Spleen (tissue), 11 donors: ENCODE data around the gene NHLRC4. TPM values are rescaled to one million over a fixed set of nuclear protein-coding genes. Genes with fewer than 3 reads are reported as not detected.

Experiments used
- DNase-seq: peaks from one replicate; pipeline ENCODE4 v3.0.0-alpha.2; 2020
- H3K27ac ChIP-seq, 8 donors: fragments of 200-600 bp; sonication (generic) in 7 of 8; 1 replicate in 4 of 8; 2 replicates in 4 of 8; pipeline versions ENCODE4 v1.5.0 to v1.8.0; 2016 to 2021; ENCODE audit warnings: inconsistent platforms in 4 of 8, mild to moderate bottlenecking in 4 of 8, moderate library complexity in 1 of 8
- H3K27me3 ChIP-seq, 7 donors: fragments of 200-600 bp; sonication (generic) in 6 of 7; replicated peaks in 1 of 7; 1 replicate in 4 of 7; 2 replicates in 3 of 7; pipeline versions ENCODE4 v1.5.0 to v1.8.0; 2016 to 2021; ENCODE audit warnings: inconsistent platforms in 3 of 7, mild to moderate bottlenecking in 1 of 7
- H3K36me3 ChIP-seq, 6 donors: fragments of 200-600 bp; sonication (generic) in 5 of 6; 1 replicate in 4 of 6; 2 replicates in 2 of 6; pipeline versions ENCODE4 v1.5.0 to v1.8.0; 2016 to 2021; ENCODE audit warnings: inconsistent platforms in 2 of 6
- H3K4me1 ChIP-seq, 6 donors: fragments of 200-600 bp; sonication (generic) in 5 of 6; 1 replicate in 3 of 6; 2 replicates in 3 of 6; pipeline versions ENCODE4 v1.5.0 to v1.8.0; 2016 to 2021; ENCODE audit warnings: inconsistent platforms in 3 of 6
- H3K4me3 ChIP-seq, 8 donors: fragments of 200-600 bp; sonication (generic) in 7 of 8; 1 replicate in 4 of 8; 2 replicates in 4 of 8; pipeline versions ENCODE4 v1.5.0 to v1.8.0; 2016 to 2021; ENCODE audit warnings: inconsistent platforms in 4 of 8, mild to moderate bottlenecking in 4 of 8, moderate library complexity in 2 of 8
- H3K9me3 ChIP-seq, 8 donors: fragments of 200-600 bp; sonication (generic) in 7 of 8; 1 replicate in 4 of 8; 2 replicates in 4 of 8; pipeline versions ENCODE4 v1.5.0 to v1.8.0; 2016 to 2021; ENCODE audit warnings: inconsistent platforms in 4 of 8
- POLR2A ChIP-seq, 3 donors: fragments of 450-650 bp; IDR thresholded peaks; one replicate each; pipeline ENCODE4 v1.5.1; 2017; ENCODE audit warnings: antibody characterized with exemption in 3 of 3, mild to moderate bottlenecking in 1 of 3
- POLR2AphosphoS5 ChIP-seq, 3 donors: sonication (generic); formaldehyde crosslinking; IDR thresholded peaks; one replicate each; pipeline ENCODE4 v1.5.1; 2017; ENCODE audit warnings: antibody characterized with exemption in 3 of 3
- WGBS, 5 donors: extraction: QIAGEN DNeasy Blood & Tissue Kit in 3 of 5; methylation state at CpG; one replicate each; pipeline versions ENCODE4 v1.1.5 to v1.1.7; 2013 to 2018; 5-methylcytosine and 5-hydroxymethylcytosine counted together
- intact Hi-C: fragments of 100-400 bp; cut with DNase I; formaldehyde crosslinking; loops from one replicate; pipeline ENCODE4 v1.15.0; 2023; ENCODE audit warnings: low total_unique reads
- polyA plus RNA-seq, 3 donors: library from polyadenylated mRNA; stranded (reverse); fragments of 200-250 nt; gene quantifications; one replicate each; pipeline ENCODE4 v1.2.1, GENCODE V29; 2013
- total RNA-seq, 7 donors: library from RNA; depleted of rRNA in 3 of 7; stranded (reverse); fragments of >200 nt in 3 of 7; fragmentation: NEBNext Ultra II Directional in 4 of 7; extraction: Animal tissue kit (Norgen Biotek cat#: 25700) in 4 of 7; gene quantifications; one replicate each; pipeline versions ENCODE4 v1.1.0 to v1.2.1, GENCODE V29; 2016 to 2021
- TF ChIP-seq, protein P1 (sequence below), 11 experiments: fragments of 200-600 bp in 7 of 11; fragments of 450-650 bp in 4 of 11; sonication (generic) in 4 of 11; IDR thresholded peaks in 8 of 11; conservative IDR thresholded peaks in 3 of 11; 1 replicate in 7 of 11; 2 replicates in 4 of 11; pipeline versions ENCODE4 v1.4.0 to v1.8.0; 2016 to 2021; ENCODE audit warnings: antibody characterized with exemption in 11 of 11, inconsistent platforms in 4 of 11, mild to moderate bottlenecking in 1 of 11
- donor health status: healthy with polysubstance abuse.
- donor health status: DM: no; HTN: no; CAD: no; lungs with moderate emphysema.
- donor health status: DM: no; HTN: no; CAD: no.
- donor health status: Bipolar disorder and iron deficiency.
- donor health status: healthy.
- donor health status: DM: no; HTN: no; CAD: no.
- donor health status: DM: yes; HTN: yes; CAD: no.

NHLRC4 gene
- total and polyA plus RNA-seq, 10 donors: 1.5 to 8.8 (median 4.2) TPM

DNA sequence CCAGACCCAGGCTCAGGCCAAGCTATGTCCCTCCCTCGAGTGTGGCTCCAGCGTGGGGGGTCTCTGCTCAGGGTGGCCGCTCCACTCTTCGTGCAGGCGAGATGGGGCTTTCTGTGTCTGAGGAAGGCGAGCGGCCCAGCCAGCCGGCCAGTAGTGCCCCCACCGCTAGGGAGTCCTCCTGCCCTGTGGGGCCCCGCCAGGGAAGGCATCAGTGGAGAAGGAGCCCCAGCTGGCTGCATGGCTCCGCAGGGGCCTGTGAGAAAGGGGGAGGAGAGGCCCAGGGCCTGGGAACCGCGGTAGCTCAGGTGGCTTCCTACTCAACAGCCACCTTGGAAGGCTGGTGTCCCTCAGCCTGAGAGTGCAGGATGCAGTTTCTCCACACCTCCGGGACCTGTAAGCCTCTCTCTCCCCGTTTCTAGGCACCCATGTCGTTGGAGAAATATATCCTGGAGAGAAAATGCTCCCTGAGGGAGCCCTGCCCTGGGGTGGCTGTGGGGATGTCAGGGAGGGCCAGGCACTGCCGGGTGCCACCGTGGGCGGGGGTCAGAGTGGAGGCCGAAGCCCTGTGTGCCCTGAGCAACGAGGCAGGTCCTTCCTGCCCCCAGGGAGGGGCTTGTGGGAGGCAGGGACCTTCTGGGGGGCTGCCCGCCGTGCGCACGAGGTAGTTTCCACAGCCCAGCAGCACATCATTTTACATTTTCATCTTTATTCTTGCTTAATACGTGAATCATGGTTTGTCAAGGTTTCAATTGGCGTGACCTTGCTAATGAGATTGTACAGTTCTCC, 6.3 kb downstream of the NHLRC4 start:
- TF ChIP-seq, protein P1, sequence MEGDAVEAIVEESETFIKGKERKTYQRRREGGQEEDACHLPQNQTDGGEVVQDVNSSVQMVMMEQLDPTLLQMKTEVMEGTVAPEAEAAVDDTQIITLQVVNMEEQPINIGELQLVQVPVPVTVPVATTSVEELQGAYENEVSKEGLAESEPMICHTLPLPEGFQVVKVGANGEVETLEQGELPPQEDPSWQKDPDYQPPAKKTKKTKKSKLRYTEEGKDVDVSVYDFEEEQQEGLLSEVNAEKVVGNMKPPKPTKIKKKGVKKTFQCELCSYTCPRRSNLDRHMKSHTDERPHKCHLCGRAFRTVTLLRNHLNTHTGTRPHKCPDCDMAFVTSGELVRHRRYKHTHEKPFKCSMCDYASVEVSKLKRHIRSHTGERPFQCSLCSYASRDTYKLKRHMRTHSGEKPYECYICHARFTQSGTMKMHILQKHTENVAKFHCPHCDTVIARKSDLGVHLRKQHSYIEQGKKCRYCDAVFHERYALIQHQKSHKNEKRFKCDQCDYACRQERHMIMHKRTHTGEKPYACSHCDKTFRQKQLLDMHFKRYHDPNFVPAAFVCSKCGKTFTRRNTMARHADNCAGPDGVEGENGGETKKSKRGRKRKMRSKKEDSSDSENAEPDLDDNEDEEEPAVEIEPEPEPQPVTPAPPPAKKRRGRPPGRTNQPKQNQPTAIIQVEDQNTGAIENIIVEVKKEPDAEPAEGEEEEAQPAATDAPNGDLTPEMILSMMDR (IDR thresholded peaks at IDR 0.05 in 8 of 11, conservative IDR thresholded peaks at IDR 0.05 in 3 of 11): no peak
- TF ChIP-seq POLR2AphosphoS5 (IDR thresholded peaks at IDR 0.05): no peak
- TF ChIP-seq POLR2A (IDR thresholded peaks at IDR 0.05): no peak
- no peaks in the 10 kb centered on the region for H3K27me3 ChIP-seq
- H3K36me3 ChIP-seq: peaks cover 0 to 47% (median 19%) of the 10 kb centered on the region in 6 donors
- WGBS, 5 donors: 77 to 93% (median 89%) methylated on average over 21 to 27 of the region's 27 CpGs
- no peak overlapping the region for H3K27ac ChIP-seq
- peaks cover 15 to 69% (median 33%) of the 10 kb centered on the region in 6 donors for H3K4me1 ChIP-seq
- no peaks in the 10 kb centered on the region for H3K9me3 ChIP-seq
- intact Hi-C loops: no loop called here
- no peak for DNase-seq
- H3K4me3 ChIP-seq: no peak overlapping the region

DNA sequence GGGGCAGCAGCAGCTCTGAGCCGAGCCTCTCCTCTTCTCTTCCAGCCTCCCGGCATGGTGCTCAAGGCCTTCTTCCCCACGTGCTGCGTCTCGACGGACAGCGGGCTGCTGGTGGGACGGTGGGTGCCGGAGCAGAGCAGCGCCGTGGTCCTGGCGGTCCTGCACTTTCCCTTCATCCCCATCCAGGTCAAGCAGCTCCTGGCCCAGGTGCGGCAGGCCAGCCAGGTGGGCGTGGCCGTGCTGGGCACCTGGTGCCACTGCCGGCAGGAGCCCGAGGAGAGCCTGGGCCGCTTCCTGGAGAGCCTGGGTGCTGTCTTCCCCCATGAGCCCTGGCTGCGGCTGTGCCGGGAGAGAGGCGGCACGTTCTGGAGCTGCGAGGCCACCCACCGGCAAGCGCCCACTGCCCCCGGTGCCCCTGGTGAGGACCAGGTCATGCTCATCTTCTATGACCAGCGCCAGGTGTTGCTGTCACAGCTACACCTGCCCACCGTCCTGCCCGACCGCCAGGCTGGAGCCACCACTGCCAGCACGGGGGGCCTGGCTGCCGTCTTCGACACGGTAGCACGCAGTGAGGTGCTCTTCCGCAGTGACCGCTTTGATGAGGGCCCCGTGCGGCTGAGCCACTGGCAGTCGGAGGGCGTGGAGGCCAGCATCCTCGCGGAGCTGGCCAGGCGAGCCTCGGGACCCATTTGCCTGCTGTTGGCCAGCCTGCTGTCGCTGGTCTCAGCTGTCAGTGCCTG, 7.4 kb downstream of the NHLRC4 start:
- 85 to 97% (median 96%) methylated on average over 8 to 46 of the region's 46 CpGs for WGBS, 5 donors
- Histone ChIP-seq H3K9me3 (no peaks in the 10 kb centered on the region), H3K4me1 (peaks cover 4 to 69% (median 28%) of the 10 kb centered on the region in 6 donors), H3K27me3 (no peaks in the 10 kb centered on the region), H3K27ac (no peak overlapping the region), H3K4me3 (no peak overlapping the region), H3K36me3 (peaks cover 0 to 47% (median 19%) of the 10 kb centered on the region in 6 donors)
- intact Hi-C loops: no loop called here
- TF ChIP-seq POLR2AphosphoS5 (IDR thresholded peaks at IDR 0.05) (no peak), POLR2A (IDR thresholded peaks at IDR 0.05) (no peak)
- TF ChIP-seq, protein P1 (IDR thresholded peaks at IDR 0.05 in 8 of 11, conservative IDR thresholded peaks at IDR 0.05 in 3 of 11): no peak
- no peak for DNase-seq

GRCh38 chr16:575354-576196, 8.8 kb downstream of the NHLRC4 start:
- TF ChIP-seq POLR2A (IDR thresholded peaks at IDR 0.05): no peak
- TF ChIP-seq POLR2AphosphoS5 (IDR thresholded peaks at IDR 0.05): peak in 1 of 3 donors; percentile 26
- intact Hi-C loops: no loop called here
- H3K9me3 ChIP-seq: no peaks in the 10 kb centered on the region
- H3K4me3 ChIP-seq: no peak overlapping the region
- WGBS, 5 donors: 87 to 93% (median 92%) methylated on average over 14 to 36 of the region's 36 CpGs
- H3K27ac ChIP-seq: peak overlapping the region in 5 of 8 donors; percentile 19 to 64 (median 46)
- no peak for DNase-seq
- no peaks in the 10 kb centered on the region for H3K27me3 ChIP-seq
- peaks cover 0 to 55% (median 19%) of the 10 kb centered on the region in 6 donors for H3K36me3 ChIP-seq
- H3K4me1 ChIP-seq: peaks cover 2 to 60% (median 20%) of the 10 kb centered on the region in 6 donors

DNA sequence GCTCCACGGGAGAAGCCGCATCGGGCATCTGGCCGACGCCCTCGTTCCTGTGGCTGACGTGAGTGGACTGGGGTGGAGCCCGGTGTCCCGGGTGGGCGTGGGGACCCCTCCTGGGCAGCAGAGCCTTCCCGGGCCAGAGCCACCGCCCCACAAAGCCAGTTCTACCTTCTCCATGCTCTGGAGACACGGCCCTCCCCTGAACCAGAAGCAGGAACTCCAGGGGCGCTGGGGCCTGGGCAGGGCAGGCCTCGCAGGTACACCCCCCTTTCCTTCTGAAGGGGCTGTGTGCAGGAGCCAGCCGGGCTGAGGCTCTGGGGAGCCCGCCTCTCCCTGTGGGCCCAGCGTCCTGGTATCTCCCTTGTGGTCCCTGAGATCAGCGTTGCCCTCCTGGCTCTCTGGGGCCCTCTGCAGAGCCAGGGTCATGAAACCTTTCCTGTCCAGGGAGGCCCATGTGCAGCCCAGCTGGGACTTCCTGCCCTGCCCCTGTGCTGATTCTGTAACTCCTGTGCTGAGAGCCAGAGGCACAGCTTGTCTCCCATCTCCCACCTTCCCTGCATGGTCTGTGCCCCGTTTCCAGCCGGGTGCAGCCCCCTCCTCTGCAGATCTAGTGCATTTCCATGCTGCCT, 9.5 kb downstream of the NHLRC4 start:
- Histone ChIP-seq H3K36me3 (peaks cover 0 to 62% (median 19%) of the 10 kb centered on the region in 6 donors), H3K27me3 (no peaks in the 10 kb centered on the region), H3K27ac (peak overlapping the region in 5 of 8 donors; percentile 19 to 64 (median 46)), H3K4me3 (no peak overlapping the region), H3K9me3 (no peaks in the 10 kb centered on the region), H3K4me1 (peaks cover 0 to 53% (median 17%) of the 10 kb centered on the region in 6 donors)
- TF ChIP-seq, protein P1 (IDR thresholded peaks at IDR 0.05 in 8 of 11, conservative IDR thresholded peaks at IDR 0.05 in 3 of 11): no peak
- TF ChIP-seq POLR2AphosphoS5 (IDR thresholded peaks at IDR 0.05): peak; percentile 24 to 51 (median 33)
- 65 to 73% (median 67%) methylated on average over 10 to 21 of the region's 21 CpGs for WGBS, 5 donors
- intact Hi-C loops: no loop called here
- DNase-seq: no peak
